Activated CD8-positive, alpha-beta memory T cell treated with anti-CD3 and anti-CD28 coated beads for 24 hours (primary cell): Measurements from ENCODE around the gene TADA3.
"Not testable (repeated sequence)": the region's sequence is repeated elsewhere in the genome, so short reads cannot be mapped to it uniquely, and the experiment has no call there.

ENCODE experiments used
- DNase-seq: peaks from one replicate; pipeline ENCODE4 v3.0.0-alpha.2; 2020

Gene TADA3

GRCh38 chr3:9781978-9782603 is 10.2 kb downstream of the TADA3 start:
- no peak for DNase-seq

GRCh38 chr3:9781551-9781950 is 10.7 kb downstream of the TADA3 start:
- no peak for DNase-seq

- DNase-seq, result no peak
These were observed 11.4 kb downstream of the TADA3 start for GRCh38 chr3:9780910-9781309.

- DNase-seq, result no peak
These were observed 11.8 kb downstream of the TADA3 start for GRCh38 chr3:9780458-9780812.

GRCh38 chr3:9779721-9780457 is 12.4 kb downstream of the TADA3 start:
- peak; percentile 87 for DNase-seq

GRCh38 chr3:9779075-9779593 is 13.1 kb downstream of the TADA3 start:
- DNase-seq, result peak; percentile 66

- DNase-seq, result peak; percentile 72
These were observed 13.9 kb downstream of the TADA3 start for GRCh38 chr3:9778143-9779074.

- peak; percentile 67 for DNase-seq
These were observed 14.6 kb downstream of the TADA3 start for GRCh38 chr3:9777694-9778021.

- no peak for DNase-seq
These were observed 15.2 kb downstream of the TADA3 start for GRCh38 chr3:9776896-9777693.

GRCh38 chr3:9771007-9771406 is 21.3 kb downstream of the TADA3 start:
- not testable (repeated sequence) for DNase-seq

- no peak for DNase-seq
These were observed 21.9 kb downstream of the TADA3 start for GRCh38 chr3:9770276-9770812.

GRCh38 chr3:9769426-9770275 is 22.6 kb downstream of the TADA3 start, which contains the start of gene CAMK1:
Gene CAMK1 (minus strand): TSS chr3:9769947. CDS start chr3:9767749, 2,198 bp downstream.
- DNase-seq, result peak; percentile 85

- DNase-seq, result no peak
These were observed 23.3 kb downstream of the TADA3 start for GRCh38 chr3:9769012-9769411.

GRCh38 chr3:9768141-9768775 is 24.0 kb downstream of the TADA3 start:
- DNase-seq, result no peak

GRCh38 chr3:9767418-9767817 is 24.9 kb downstream of the TADA3 start:
- no peak for DNase-seq

GRCh38 chr3:9765865-9766264 is 26.4 kb downstream of the TADA3 start:
- DNase-seq, result no peak

- no peak for DNase-seq
These were observed 29.4 kb downstream of the TADA3 start for GRCh38 chr3:9762871-9763270.

GRCh38 chr3:9761919-9762318 is 30.4 kb downstream of the TADA3 start:
- DNase-seq, result no peak

GRCh38 chr3:9760779-9761505 is 31.3 kb downstream of the TADA3 start:
- DNase-seq, result no peak

- DNase-seq, result no peak
These were observed 34.8 kb downstream of the TADA3 start for GRCh38 chr3:9757427-9757826.
